HepG2 (cell line): Measurements from ENCODE around the gene CDIP1. TPM values are rescaled to one million over a fixed set of nuclear protein-coding genes. Genes with fewer than 3 reads are reported as not detected.

ENCODE experiments used
- ATAC-seq: fragments of 200-7000 bp; cut with Tn5 transposase; 3 replicates; pipeline ENCODE4 v1.9.1; 2020; ENCODE audit warnings: mild to moderate bottlenecking, moderate library complexity
- BruUV-seq: library from RNA; stranded (reverse); fragments of 400-500 nt; replicated peaks from 2 replicates; lab custom pipeline; 2021; lab: Mats Ljungman, UMichigan
- CTCF ChIA-PET: fragments of 300-600 bp; formaldehyde crosslinking; extraction: SDS; loops from one replicate; lab custom pipeline; 2021; ENCODE audit warnings: low total read pairs, inconsistent platforms, low intra/inter-chr PET ratio; lab: Yijun Ruan, JAX
- POLR2A ChIA-PET: fragments of 350-600 bp; sonication (Branson Sonifier 250); formaldehyde crosslinking; loops from one replicate; lab custom pipeline; 2020; ENCODE audit warnings: antibody characterized with exemption, inconsistent platforms; lab: Yijun Ruan, JAX
- DNase-seq: peaks from one replicate; pipeline ENCODE4 v3.0.0-alpha.2; 2015; ENCODE audit warnings: low spot score
- FAIRE-seq: peaks from 3 replicates; lab custom pipeline; 2011; peaks lifted over from hg19 to GRCh38; lab: Jason Lieb, UNC
- H2AFZ ChIP-seq: one replicate; pipeline ENCODE4 v1.6.1; 2011; ENCODE audit warnings: low read length, inconsistent platforms
- H3K27ac ChIP-seq: fragments of 300-600 bp; 3 replicates; pipeline ENCODE4 v1.8.0; 2011; ENCODE audit warnings: mixed run types, mild to moderate bottlenecking, mixed read lengths, low read length, inconsistent platforms; ENCODE audit not compliant: insufficient read depth; ENCODE audit errors: extremely low read length
- H3K27me3 ChIP-seq, 2 experiments: fragments of 200-600 bp in 1 of 2; 2 replicates in 1 of 2; 3 replicates in 1 of 2; pipeline versions ENCODE4 v1.6.0 to v1.8.0; 2011; ENCODE audit warnings: low read length in 2 of 2, mild to moderate bottlenecking in 2 of 2, moderate library complexity in 2 of 2, inconsistent platforms in 1 of 2; ENCODE audit not compliant: insufficient read depth in 2 of 2, control insufficient read depth in 1 of 2
- H3K36me3 ChIP-seq, 2 experiments: fragments of 200-600 bp in 1 of 2; replicated peaks in 1 of 2; 2 replicates in 1 of 2; 3 replicates in 1 of 2; pipeline versions ENCODE4 v1.5.1 to v1.8.0; 2011; ENCODE audit warnings: low read length in 2 of 2, inconsistent platforms in 1 of 2; ENCODE audit not compliant: insufficient read depth in 2 of 2, control insufficient read depth in 1 of 2
- H3K4me1 ChIP-seq: 2 replicates; pipeline ENCODE4 v1.5.1; 2012; ENCODE audit warnings: low read length, inconsistent platforms; ENCODE audit not compliant: insufficient read depth
- H3K4me2 ChIP-seq: 2 replicates; pipeline ENCODE4 v1.6.0; 2011; ENCODE audit warnings: low read depth, low read length, inconsistent platforms
- H3K4me3 ChIP-seq, 3 experiments: fragments of 200-600 bp in 1 of 3; sonication (generic), shearing (Covaris generic) in 1 of 3; replicated peaks in 1 of 3; 2 replicates each; pipeline ENCODE4 v1.5.1; 2011 to 2016; ENCODE audit warnings: low read length in 3 of 3, inconsistent platforms in 2 of 3, low read depth in 2 of 3, mild to moderate bottlenecking in 2 of 3, control low read depth in 1 of 3, mixed read lengths in 1 of 3; ENCODE audit not compliant: insufficient read depth in 1 of 3
- H3K79me2 ChIP-seq: one replicate; pipeline ENCODE4 v1.6.1; 2011; ENCODE audit warnings: low read length, inconsistent platforms; ENCODE audit not compliant: insufficient read depth
- H3K9ac ChIP-seq: 2 replicates; pipeline ENCODE4 v1.6.0; 2011; ENCODE audit warnings: mild to moderate bottlenecking, low read depth, low read length, inconsistent platforms; ENCODE audit not compliant: insufficient read depth
- H3K9me3 ChIP-seq: 2 replicates; pipeline ENCODE4 v1.5.1; 2012; ENCODE audit warnings: mild to moderate bottlenecking, low read length
- H4K20me1 ChIP-seq: 2 replicates; pipeline ENCODE4 v1.6.0; 2011; ENCODE audit warnings: inconsistent platforms, mild to moderate bottlenecking, low read length, moderate library complexity; ENCODE audit not compliant: insufficient read depth
- CBX5 ChIP-seq: sonication (generic); formaldehyde crosslinking; IDR thresholded peaks from 2 replicates; pipeline ENCODE4 v1.4.0; 2020; ENCODE audit warnings: missing genetic modification reagents, borderline replicate concordance
- HMGA1 ChIP-seq: sonication (generic); formaldehyde crosslinking; conservative IDR thresholded peaks from 2 replicates; pipeline ENCODE4 v1.4.0; 2020; ENCODE audit warnings: missing genetic modification reagents
- SETDB1 ChIP-seq: sonication (generic); formaldehyde crosslinking; IDR thresholded peaks from 2 replicates; pipeline ENCODE4 v1.5.1; 2020; ENCODE audit warnings: missing genetic modification reagents, mild to moderate bottlenecking, borderline replicate concordance
- XBP1 ChIP-seq: sonication (generic); formaldehyde crosslinking; IDR thresholded peaks from 2 replicates; pipeline ENCODE4 v1.5.0; 2020; ENCODE audit warnings: missing genetic modification reagents
- ZFYVE20 ChIP-seq: sonication (generic); formaldehyde crosslinking; IDR thresholded peaks from 2 replicates; pipeline ENCODE4 v1.8.0; 2023; ENCODE audit warnings: low read depth, mild to moderate bottlenecking, moderate library complexity, missing genetic modification reagents, borderline replicate concordance
- ZNF367 ChIP-seq: sonication (generic); formaldehyde crosslinking; IDR thresholded peaks from 2 replicates; pipeline ENCODE4 v1.4.0; 2020; ENCODE audit warnings: missing genetic modification reagents, borderline replicate concordance
- WGBS: methylation state at CpG from one replicate; pipeline ENCODE4 v1.1.6; 2017; ENCODE audit warnings: low lambda C conversion rate; 5-methylcytosine and 5-hydroxymethylcytosine counted together
- in situ Hi-C: cut with HindIII; loops from 2 replicates; pipeline ENCODE4 v1.10.0; 2017; ENCODE audit warnings: low pct_unique_long_range_greater_than_20kb; ENCODE audit not compliant: extremely low pct_ligation_motif_present
- intact Hi-C: fragments of 100-400 bp; cut with micrococcal nuclease; formaldehyde crosslinking; loops from one replicate; pipeline ENCODE4 v1.10.0; 2022; ENCODE audit not compliant: unreplicated experiment
- polyA plus RNA-seq, 8 experiments: library from polyadenylated mRNA; depleted of rRNA in 3 of 8; stranded (reverse) in 7 of 8; unstranded in 1 of 8; fragments of >200 nt; fragmentation: Illumina TruSeq in 4 of 8; extraction: Trizol in 4 of 8; gene quantifications; 2 replicates each; pipeline versions ENCODE4 v1.2.1 to v1.2.3, GENCODE V29; 2011 to 2016; ENCODE audit warnings: low read depth in 4 of 8, missing spikeins in 1 of 8, mixed read lengths in 1 of 8; ENCODE audit not compliant: insufficient read depth in 1 of 8
- total RNA-seq, 5 experiments: library from RNA; depleted of rRNA; stranded (reverse); fragments of >200 nt; fragmentation: Illumina TruSeq; extraction: Trizol; gene quantifications; 2 replicates each; pipeline ENCODE4 v1.2.3, GENCODE V29; 2016; ENCODE audit warnings: low read depth in 1 of 5
- TF ChIP-seq, protein P1 (sequence below): IDR thresholded peaks from 2 replicates; pipeline ENCODE4 v1.6.1; 2016; ENCODE audit warnings: low read depth, control low read depth

Gene CDIP1
- total and polyA plus RNA-seq, 2 of the 13 experiments (the other 11 are each of a cell fraction or from before 2014, with no cell fraction given), result 31.2 to 56.7 TPM

DNA sequence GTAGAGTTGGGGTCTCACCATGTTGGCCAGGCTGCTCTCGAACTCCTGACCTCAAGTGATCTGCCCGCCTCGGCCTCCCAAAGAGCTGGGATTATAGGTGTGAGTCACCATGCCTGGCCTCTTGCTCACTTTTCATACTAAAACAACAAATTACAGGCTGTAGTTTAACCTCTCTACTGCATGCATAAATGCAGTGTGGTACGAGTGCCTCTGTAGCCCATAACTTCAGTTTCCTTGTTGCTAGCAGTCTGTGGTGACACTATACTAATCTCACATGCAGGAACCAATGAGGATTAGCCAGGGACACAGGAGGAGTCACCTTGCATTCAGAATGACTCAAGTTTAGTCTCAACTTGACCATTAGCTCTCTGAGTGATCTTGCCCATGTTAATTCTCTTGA is 42.3 kb downstream of the CDIP1 start (continued):
- TF ChIP-seq, protein P1, sequence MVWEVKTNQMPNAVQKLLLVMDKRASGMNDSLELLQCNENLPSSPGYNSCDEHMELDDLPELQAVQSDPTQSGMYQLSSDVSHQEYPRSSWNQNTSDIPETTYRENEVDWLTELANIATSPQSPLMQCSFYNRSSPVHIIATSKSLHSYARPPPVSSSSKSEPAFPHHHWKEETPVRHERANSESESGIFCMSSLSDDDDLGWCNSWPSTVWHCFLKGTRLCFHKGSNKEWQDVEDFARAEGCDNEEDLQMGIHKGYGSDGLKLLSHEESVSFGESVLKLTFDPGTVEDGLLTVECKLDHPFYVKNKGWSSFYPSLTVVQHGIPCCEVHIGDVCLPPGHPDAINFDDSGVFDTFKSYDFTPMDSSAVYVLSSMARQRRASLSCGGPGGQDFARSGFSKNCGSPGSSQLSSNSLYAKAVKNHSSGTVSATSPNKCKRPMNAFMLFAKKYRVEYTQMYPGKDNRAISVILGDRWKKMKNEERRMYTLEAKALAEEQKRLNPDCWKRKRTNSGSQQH (CRISPR knock-in tag), result no peak
- no peak for TF ChIP-seq ZNF367

DNA sequence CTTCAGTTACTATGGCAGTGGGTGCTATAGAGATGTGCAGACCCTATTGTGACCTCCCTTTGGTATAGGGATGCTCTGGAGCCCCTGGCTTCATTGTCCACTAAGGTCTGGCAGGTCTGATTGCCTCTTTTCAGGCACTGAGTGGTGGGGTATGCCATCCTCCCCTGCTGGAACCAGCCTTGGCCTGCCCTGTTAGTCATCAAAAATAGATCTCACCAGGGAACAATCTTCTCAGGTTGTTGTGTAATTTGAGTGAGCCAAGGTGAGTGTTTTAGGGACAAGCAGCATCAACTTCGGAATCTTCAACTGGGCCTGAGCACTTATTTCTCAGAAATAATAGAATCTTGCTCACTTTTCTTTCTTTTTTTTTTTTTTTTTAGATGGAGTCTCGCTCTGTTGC is 42.8 kb downstream of the CDIP1 start:
- in situ Hi-C loops, result no loop called here
- Histone ChIP-seq H3K79me2 (peaks cover 33% of the 10 kb centered on the region), H3K9ac (no peak overlapping the region), H3K27me3 (no peaks in the 10 kb centered on the region), H3K27ac (no peak overlapping the region), H2AFZ (no peak overlapping the region), H3K4me1 (peaks cover 42% of the 10 kb centered on the region), H3K4me2 (no peak overlapping the region), H4K20me1 (peaks cover 10% of the 10 kb centered on the region; the same call in 1 of the 2 replicates), H3K4me3 (no peak overlapping the region), H3K9me3 (no peaks in the 10 kb centered on the region), H3K36me3 (peaks cover 3 to 13% of the 10 kb centered on the region in 2 experiments; a peak in 3 of 5 replicates)
- POLR2A ChIA-PET, result no interaction called here
- TF ChIP-seq ZFYVE20 (CRISPR knock-in tag) (no peak), HMGA1 (CRISPR knock-in tag) (no peak), CBX5 (no peak), XBP1 (CRISPR knock-in tag) (no peak), SETDB1 (no peak)
- FAIRE-seq (no peak), DNase-seq (no peak), ATAC-seq (no peak)
- no TSS peak for BruUV-seq
- CTCF ChIA-PET, result no interaction called here
- intact Hi-C loops, result loop anchor here (10.0 kb wide), 1 partner anchor 69 kb away; no protein-coding TSS in a partner anchor
- 98% methylated on average over 2 of the region's 2 CpGs for WGBS
